ENCODE data around the gene PDZRN4.

Gene PDZRN4

GRCh38 chr12:41364211-41364610, 176.1 kb downstream of the PDZRN4 start:
- TF ChIP-seq BACH2 (CRISPR knock-in tag; IDR thresholded peaks at IDR 0.05; ENCODE audit: borderline replicate concordance), result no peak
- TF ChIP-seq ZFP30 (CRISPR knock-in tag; IDR thresholded peaks at IDR 0.05), result no peak
- no peak for TF ChIP-seq GLIS3 (CRISPR knock-in tag; IDR thresholded peaks at IDR 0.05)
- TF ChIP-seq ZFP3 (CRISPR knock-in tag; IDR thresholded peaks at IDR 0.05), result no peak
- TF ChIP-seq CSDC2 (CRISPR knock-in tag; IDR thresholded peaks at IDR 0.05), result no peak
- TF ChIP-seq TCF4 (CRISPR knock-in tag; IDR thresholded peaks at IDR 0.05; ENCODE audit: borderline replicate concordance), result no peak
- TF ChIP-seq CSRNP3 (CRISPR knock-in tag; IDR thresholded peaks at IDR 0.05), result no peak
- no peak for TF ChIP-seq ESRRG (CRISPR knock-in tag; IDR thresholded peaks at IDR 0.05)
- no peak for TF ChIP-seq PATZ1 (CRISPR knock-in tag; IDR thresholded peaks at IDR 0.05; ENCODE audit: borderline replicate concordance)
- no peak for TF ChIP-seq ARNTL (CRISPR knock-in tag; IDR thresholded peaks at IDR 0.05; ENCODE audit: borderline replicate concordance, low read depth)
- no peak for TF ChIP-seq ZNF70 (CRISPR knock-in tag; IDR thresholded peaks at IDR 0.05)
- no peak for TF ChIP-seq ZNF565 (CRISPR knock-in tag; conservative IDR thresholded peaks at IDR 0.05; ENCODE audit: low read depth)
- no peak for TF ChIP-seq PPARA (CRISPR knock-in tag; IDR thresholded peaks at IDR 0.05; ENCODE audit: borderline replicate concordance)
- TF ChIP-seq ZNF8 (CRISPR knock-in tag; IDR thresholded peaks at IDR 0.05), result no peak
- TF ChIP-seq ZC3H10 (CRISPR knock-in tag; IDR thresholded peaks at IDR 0.05), result no peak
- TF ChIP-seq TOX (CRISPR knock-in tag; IDR thresholded peaks at IDR 0.05; ENCODE audit: borderline replicate concordance), result no peak
- ATAC-seq, result no peak

GRCh38 chr12:41365653-41366171, 177.6 kb downstream of the PDZRN4 start:
- ATAC-seq, result no peak

More at GRCh38 chr12:41365653-41366171, 177.6 kb downstream of the PDZRN4 start:
- TF ChIP-seq CSRNP3 (CRISPR knock-in tag; IDR thresholded peaks at IDR 0.05) (no peak), CREB5 (CRISPR knock-in tag; IDR thresholded peaks at IDR 0.05; ENCODE audit: low read depth) (no peak), TSHZ2 (CRISPR knock-in tag; IDR thresholded peaks at IDR 0.05) (no peak), ZFP30 (CRISPR knock-in tag; IDR thresholded peaks at IDR 0.05) (no peak), ZFP3 (CRISPR knock-in tag; IDR thresholded peaks at IDR 0.05) (no peak), ISL1 (CRISPR knock-in tag; IDR thresholded peaks at IDR 0.05) (no peak), RARB (CRISPR knock-in tag; IDR thresholded peaks at IDR 0.05) (no peak), GLIS3 (CRISPR knock-in tag; IDR thresholded peaks at IDR 0.05) (no peak), ARNTL (CRISPR knock-in tag; IDR thresholded peaks at IDR 0.05; ENCODE audit: borderline replicate concordance, low read depth) (no peak), ZNF70 (CRISPR knock-in tag; IDR thresholded peaks at IDR 0.05) (no peak), ESRRG (CRISPR knock-in tag; IDR thresholded peaks at IDR 0.05) (no peak), SNAI2 (CRISPR knock-in tag; IDR thresholded peaks at IDR 0.05) (no peak), BACH2 (CRISPR knock-in tag; IDR thresholded peaks at IDR 0.05; ENCODE audit: borderline replicate concordance) (no peak), PATZ1 (CRISPR knock-in tag; IDR thresholded peaks at IDR 0.05; ENCODE audit: borderline replicate concordance) (no peak), ZNF565 (CRISPR knock-in tag; conservative IDR thresholded peaks at IDR 0.05; ENCODE audit: low read depth) (no peak), OSR1 (CRISPR knock-in tag; IDR thresholded peaks at IDR 0.05) (no peak), ZNF8 (CRISPR knock-in tag; IDR thresholded peaks at IDR 0.05) (no peak), TCF4 (CRISPR knock-in tag; IDR thresholded peaks at IDR 0.05; ENCODE audit: borderline replicate concordance) (no peak)
